DMS153 treated with DMSO at 0.1 percent for 48 hours (cell line): ENCODE data around the gene ARFGEF2.

Experiments
- DNase-seq: peaks from one replicate; lab custom pipeline; 2025; ENCODE audit not compliant: unreplicated experiment; lab: John Stamatoyannopoulos, UW

Gene ARFGEF2

DNA sequence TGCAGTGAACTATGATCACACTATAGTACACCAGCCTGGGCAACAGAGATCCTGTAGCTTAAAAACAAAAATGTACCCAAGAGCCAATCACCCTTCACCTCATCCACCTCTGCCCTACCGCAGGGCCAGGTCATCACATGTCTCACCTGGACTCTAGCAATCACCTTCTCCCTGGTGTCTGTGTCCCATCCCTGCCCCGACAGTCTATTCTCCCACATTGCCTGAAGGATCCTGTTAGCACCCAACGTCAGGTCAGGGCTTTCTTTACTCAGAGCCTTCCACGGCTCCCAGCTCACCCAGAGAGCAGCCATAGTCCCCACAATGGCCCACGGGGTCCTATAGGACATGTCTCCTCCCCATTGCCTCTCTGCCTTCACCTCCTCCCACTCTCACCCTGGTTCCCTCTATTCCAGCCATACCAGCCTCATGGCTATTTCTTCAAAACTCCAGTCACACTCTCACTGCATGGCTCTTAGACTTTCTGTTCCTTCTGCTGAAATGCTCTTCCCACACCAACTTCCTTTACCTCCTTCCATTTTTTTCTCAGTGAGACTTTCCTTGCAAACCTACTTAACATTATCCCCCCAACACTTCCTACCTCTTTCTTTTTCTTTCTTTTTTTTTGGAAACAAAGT, 22.5 kb upstream of the ARFGEF2 start:
- DNase-seq, result no peak

DNA sequence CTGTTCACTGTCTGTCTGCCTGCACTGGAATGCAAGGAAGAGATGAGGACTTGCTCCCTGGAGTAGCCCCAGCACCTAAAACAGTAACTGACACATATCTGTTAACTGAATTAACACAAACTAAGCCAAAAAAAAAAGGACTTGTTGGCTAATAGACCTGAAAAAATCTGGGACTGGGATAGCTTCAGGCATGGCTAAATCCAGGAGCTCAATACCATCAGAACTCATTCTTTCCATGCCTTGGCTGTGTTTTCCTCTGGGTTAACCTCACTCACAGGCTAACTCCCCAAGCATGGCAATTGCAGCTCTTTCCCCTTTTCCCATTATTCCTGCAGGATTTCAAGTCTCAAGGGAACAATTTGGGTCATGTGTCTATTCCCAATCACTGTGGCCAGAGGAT, 21.6 kb upstream of the ARFGEF2 start:
- no peak for DNase-seq

DNA sequence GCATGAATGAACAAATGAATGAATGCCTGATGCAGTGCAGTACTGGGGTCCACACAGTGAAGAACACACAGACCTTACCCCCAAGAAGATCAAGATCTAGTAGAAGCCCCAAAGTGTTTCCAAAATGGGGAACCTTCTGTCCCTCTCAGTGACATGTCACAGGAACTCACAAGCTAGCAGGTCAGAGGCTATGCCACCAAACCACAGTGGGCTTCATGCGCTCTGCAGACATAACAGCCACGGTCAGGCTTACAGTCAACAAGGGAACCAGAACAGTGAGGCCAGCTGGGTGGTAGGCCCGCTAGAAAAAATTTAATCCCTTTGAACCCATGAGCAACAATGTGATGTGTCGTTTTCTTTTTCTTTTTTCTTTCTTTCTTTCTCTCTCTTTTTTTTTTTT, 20.2 kb upstream of the ARFGEF2 start:
- DNase-seq, result no peak

DNA sequence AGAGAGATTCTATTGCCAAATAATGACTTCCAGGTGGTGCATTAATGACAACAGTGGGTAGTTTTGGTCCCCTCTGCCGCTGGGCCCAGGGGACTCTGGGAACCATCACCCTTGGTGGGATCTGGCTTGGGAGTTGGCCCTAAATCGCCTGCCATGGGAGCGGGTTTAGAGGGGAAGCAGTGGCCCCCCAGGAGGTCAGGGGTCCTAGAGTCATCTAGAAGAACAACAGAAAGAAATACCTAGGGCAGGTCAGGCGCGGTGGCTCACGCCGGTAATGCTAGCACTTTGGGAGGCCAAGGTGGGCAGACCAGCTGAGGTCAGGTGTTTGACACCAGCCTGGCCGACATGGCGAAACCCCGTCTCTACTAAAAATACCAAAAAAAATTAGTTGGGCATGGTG, 17.8 kb upstream of the ARFGEF2 start:
- DNase-seq, result no peak

DNA sequence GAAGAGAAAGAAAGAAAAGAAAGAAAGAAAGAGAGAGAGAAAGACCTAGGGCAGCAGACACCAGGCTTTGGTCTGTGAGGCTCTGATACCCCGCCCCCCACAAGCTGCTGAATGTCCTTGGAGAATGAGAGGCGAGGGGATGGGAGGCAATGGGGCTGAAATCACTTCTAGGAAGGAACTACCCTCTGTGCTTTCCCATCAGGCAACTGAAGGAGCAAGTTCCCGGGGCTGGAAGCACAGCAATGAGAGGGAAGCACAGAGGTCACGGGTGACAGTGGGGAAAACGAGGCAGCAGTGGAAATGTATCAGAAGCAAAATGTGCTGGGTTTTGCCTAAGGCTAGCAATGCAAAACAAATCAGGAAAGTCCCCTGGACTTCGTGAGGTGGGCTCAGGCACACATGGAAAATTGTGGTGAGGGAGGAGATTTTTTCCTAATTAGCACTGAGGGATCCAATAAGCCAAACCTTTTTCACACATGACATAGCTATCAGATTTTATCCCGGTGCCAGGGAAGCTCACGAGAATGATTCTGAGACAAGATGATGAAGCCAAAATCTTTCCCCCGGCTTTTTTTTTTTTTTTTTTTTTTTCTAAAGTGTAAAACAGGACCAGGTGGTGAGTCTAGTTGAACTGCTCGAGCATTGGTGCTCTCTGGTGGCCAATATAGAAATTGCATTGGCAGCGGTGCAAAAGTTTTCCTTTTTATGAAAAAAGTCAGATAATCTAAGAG, 16.8 kb upstream of the ARFGEF2 start:
- no peak for DNase-seq

DNA sequence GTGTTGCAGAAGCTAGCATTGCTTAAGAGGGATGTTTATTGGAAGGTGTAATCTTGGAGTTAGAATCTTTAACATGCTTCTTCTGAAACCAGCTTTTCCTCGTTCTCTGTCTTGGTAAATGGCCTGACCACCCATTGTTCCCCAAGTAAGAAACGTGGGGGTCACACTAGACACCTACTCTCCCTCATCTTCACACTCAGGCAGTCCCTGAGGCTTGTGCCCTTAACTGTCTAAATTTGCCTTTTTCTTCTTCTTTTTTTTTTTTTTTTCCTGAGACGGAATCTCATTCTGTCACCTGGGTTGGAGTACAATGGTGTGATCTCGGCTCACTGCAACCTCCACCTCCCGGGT, 16.2 kb upstream of the ARFGEF2 start:
- DNase-seq, result no peak

DNA sequence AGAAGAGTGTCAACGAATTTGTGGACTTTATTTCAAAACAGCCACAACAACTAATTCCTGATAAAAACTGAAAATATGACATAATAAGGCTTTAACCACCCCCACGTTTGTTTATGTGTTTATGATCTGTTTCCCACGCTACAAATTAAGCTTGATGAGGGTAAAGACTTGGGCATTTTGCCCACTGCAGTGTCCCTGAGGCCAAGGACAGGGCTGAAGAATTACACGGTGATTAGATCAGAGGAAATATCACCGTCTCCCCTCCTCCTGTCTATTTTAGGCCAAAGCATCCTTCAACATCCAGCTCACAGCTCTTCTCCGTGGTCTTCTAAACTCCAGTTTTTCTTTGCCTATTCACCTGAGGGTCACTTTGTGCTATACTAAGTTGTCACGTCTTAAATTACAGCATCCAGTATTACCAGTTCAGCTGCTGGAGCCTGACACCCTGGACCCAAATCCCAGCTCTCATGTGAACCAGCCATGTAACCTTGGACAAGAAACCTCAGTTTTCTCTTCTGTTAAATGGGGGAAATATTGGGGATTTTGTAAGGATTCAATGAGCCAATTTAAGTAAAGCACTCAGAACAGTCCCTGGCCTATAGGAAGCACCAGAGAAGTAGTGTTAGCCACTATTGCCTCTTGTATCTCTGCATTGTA, 15.2 kb upstream of the ARFGEF2 start:
- DNase-seq, result no peak

DNA sequence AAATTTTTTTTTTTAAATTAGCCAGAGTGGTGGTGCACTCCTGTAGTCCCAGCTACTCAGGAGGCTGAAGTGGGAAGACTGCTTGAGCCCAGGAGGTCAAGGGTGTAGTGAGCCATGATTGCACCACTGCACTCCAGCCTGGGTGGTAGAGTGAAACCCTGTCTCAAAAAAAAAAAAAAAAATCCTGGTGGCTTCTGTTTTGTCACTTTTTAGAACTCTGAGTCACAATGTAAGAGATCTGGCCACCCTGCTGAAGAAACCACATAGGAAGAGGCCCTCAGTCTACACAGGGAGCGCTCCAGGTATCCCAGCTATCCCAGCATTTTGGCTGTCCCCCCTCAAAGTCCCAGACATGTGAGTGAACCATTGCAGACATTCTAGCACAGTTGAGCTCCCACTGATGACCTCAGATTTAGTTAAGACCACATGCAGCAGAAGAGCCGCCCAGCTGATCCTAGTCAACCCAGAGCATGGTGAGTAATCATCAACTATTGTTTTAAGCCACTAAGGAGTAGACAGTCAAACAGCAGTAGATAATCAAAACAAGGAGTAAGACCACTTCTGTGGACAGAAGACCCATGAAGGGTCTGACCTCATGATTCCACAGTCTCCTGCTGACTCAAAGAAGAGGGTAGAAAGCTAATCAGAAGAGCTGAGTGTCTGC, 12.7 kb upstream of the ARFGEF2 start:
- DNase-seq, result no peak

DNA sequence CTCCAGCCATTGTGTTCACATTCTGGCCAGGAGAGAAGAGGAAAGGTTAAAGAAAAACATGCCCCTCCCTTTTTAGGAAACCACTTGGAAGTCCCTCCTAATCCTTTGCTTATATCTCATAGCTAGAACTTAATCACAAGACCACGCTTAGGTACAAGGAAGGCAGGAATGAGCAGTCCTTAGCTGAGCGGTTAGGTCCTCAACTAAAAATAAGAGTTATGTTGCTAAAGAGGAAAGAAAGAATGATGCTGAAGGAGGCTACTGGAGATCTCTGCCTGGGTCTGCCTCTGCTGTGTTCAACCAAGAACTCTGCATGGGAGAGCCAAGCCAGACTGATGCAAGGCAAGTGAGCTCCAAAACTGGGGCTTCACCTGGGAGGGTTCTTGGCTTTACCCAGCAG, 11.6 kb upstream of the ARFGEF2 start:
- DNase-seq, result no peak

DNA sequence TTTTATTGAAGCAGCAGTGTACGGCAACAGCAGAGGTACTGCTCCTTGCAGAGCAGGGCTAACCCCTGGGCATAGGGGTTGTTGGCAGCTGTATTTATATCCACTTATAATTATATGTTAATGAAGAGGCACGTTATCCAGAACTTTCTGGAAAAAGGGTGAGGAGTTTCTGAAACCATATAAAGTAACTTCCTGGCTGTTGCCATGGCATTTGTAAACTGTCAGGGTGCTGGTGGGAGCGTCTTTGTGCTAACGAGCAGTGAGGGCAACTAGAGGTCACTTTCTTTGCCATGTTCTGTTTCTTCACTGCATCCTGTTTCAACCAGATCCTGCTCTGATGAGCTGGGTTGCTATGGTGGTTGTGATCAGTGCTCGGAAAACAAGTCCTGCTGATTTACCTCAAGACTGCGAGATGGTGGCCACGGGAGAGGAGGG, 11.1 kb upstream of the ARFGEF2 start:
- no peak for DNase-seq

DNA sequence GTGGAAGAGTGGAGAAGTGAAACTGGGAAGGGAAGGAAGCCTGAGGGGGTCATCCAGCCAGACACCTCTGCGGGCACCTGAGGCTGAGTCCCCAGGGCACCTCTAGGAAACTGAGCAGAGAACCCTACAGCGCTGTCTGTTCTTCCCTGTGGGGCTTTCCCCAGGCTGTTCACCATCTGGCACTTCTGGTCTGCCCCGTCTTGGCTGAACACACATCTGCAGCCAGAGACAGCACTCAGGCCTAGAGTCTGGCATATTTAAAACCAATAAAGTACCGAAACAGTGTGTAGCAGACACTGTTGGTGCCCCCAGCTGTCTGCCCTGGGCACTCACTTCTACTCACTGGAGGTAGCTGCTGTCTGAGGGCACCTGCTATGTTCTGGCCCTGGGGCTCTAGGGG, 9.4 kb upstream of the ARFGEF2 start:
- no peak for DNase-seq

DNA sequence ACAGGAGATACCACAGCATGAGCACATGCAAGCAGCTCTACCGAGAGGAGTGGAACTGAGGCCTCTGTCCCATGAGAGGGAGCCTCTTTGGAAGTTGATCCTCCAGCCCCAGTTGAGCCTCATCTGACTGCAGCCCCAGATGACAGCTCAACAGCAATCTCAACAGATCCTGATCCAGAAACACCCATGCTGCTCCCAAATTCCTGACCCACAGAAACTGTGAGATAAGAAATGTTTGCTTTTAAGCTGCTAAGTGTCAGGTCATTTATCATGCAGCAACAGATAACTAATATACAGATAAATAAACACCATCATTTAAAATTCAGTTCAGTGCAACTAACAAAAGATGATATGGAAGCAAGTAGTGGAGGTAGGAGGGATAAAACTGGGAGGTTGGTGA, 4.8 kb upstream of the ARFGEF2 start:
- DNase-seq, result no peak

DNA sequence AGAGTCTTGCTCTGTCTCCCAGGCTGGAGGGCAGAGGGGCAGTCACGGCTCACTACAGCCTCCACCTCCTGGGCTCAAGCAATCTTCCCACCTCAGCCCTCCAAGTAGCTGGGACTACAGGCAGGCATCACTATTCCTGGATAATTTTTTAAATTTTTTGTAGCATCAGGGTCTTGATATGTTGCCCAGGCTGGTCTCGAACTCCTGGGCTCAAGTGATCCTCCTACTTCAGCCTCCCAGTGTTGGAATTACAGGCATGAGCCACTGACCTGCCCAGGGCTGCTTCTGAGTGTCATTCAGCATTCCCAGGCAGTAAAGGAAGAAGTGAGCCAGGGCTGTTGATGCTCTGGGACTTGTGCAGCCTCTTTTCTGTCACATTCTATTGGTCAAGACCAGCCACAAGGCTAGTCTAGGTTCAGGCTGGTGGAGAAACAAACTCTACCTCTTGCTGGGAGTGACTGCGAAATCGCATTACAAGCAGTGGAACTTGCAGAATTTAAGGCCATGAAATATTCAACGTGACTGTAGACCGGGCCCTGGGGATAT, 2.1 kb upstream of the ARFGEF2 start:
- no peak for DNase-seq

DNA sequence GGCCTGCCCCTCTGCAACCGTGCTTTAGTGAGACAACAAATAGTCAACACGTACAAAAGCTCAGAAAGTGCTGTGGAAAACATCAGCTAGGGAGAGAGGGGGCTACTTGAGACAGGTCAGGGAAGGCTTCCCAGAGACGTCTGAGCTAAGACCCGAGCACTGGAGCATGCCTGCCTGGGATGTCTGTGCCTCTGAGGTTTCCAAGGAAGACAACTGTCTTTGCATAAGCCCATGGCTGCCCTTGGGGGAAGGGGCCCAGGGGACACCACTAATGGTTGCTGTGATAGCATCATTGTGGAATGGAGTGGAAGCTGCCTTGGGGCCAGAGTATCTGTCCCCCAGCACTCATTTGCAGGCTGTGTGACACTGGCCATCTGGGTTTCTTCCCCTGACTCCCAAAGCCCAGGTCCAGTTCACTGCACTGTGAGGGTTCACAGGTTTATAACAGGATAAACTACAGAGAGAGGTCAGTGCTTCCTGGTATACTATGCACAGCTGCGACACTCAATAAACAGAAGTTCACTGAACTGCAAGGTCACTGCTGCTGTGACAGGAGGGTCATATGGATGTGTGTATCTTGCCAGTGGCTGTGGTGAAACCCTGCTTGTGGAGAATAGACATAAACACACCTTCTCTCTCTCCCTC, 1.5 kb upstream of the ARFGEF2 start:
- DNase-seq, result no peak

DNA sequence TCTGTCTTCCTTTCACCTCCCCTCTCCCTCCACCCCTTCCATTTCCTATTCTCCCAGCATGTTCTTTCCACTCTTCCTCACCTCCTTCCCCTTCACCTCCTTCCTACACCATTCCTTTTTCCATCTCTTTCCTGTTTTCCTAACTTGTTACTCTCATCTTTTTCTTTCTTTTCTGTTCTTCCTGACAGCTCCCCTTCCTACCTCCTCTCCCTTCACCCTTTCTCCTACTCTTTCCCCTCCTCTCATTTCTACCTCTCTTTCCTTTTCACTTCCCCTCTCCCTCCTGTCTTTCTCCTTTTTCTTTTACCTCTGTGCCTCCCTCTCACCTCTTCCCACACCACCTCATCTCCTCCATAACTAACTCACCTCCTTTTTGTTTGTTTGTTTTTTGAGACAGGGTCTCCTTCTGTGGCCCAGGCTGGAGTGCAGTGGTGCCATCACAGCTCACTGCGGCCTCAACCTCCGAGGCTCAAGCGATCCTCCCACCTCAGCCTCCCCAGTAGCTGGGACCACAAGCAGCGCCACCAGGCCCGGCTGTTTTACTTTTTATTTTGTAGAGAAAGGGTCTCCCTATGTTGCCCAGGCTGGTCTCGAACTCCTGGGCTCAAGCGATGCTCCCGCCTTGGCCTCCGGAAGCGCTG, 864 bp upstream of the ARFGEF2 start:
- no peak for DNase-seq

DNA sequence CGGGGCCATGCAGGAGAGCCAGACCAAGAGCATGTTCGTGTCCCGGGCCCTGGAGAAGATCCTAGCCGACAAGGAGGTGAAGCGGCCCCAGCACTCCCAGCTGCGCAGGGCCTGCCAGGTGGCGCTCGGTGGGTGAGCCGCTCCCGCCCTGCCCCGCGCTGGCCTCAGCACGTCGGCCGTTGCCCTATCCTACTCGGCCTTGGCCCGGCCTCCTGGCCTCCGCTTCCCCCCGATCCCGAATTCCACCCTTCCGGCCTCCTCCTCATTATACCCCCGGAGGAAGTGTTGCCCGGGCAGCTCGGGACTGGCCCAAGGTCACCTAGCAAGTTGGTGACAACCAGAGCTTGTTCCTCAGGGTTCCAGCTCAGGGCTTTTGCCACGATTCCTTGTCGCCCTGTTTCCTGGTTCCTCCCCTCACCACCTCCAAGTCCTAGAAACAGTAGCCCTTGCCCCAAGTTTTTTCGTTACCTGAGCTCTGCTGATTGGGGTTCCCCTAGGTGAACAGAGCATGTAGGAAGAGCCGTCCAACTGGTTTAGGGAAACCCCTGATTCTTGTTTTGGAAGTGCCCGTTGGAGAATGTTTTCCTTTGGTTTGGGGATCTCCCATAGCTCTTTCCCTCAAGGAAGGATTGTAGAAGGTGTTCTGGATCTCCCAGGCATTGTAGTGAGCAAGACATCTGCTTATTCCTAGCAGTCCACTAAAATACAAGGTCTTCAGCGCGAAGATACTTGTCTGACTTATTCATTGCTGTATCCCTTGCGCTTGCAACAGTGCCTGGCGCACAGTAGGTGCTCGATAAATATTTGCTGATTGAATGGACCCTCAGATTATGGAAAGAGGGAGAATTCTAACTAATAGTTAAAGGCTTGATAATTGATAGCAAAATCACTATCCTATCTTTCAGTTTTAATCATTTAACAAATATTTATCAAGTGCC, 641 bp downstream of the ARFGEF2 start:
- no peak for DNase-seq

DNA sequence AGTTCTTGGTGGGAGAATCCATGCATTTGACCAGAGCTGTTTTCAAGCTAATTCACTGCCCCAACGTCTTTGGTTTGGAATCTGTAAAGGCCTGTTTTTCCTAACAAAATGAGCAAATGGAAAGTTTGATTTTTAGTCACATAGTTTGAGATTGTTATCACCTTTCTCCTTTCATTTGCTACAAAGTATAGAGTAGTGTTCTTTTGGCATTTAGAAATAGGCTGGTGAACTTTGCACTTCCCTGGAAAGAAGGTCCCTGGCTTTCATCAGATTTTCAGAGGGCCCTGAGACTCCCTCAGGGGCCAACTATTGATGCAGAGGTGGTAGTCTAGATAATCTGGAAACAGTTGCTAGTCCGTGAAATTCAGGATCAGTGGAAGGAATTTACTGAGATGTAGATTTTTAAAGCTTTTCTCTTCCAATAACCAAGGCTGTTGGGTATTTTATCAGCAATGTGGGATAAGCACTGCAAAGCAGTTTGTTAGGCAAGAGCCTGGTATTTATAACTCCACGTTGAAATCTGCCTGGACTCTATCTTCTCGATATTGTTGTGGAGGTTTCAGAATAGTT, 1.7 kb downstream of the ARFGEF2 start:
- no peak for DNase-seq

DNA sequence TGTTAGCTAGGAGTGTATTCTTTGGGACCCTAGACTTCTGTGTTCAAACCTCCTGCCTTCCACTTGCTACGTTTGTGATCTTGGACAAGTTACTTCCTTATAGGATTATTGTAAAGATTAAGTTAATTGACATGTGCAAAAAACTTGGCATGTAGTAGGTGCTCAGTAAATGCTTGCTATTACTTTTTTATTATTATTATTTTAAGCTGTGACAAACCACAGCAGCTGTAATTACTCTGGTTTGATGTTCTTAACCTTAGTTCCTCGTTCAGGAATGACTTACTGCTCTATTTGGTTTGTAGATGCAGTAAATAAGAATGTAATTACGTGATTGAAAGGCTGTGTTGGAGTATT, 3.2 kb downstream of the ARFGEF2 start:
- DNase-seq, result no peak

DNA sequence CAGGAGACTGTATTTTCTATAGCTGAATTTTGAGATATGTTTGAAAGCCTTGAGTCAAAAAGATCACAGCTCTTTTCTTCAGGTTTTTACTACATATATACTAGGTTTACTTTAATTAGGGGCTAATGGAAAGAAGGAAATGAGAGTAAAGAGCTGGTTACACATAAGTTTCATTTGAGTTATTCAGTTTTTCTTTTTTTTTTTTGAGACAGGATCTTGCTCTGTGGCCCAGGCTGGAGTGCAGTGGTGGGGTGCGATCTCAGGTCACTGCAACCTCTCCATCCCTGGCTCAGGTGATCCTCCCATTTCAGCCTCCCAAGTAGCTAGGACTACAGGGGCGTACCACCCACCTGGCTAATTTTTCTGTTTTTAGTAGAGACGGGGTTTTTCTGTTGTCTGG, 4.8 kb downstream of the ARFGEF2 start:
- DNase-seq, result no peak
